CD14-positive monocyte (primary cell): Measurements from ENCODE around the gene NXPH2. TPM values are rescaled to one million over a fixed set of nuclear protein-coding genes. Genes with fewer than 3 reads are reported as not detected.

ENCODE experiments used
- DNase-seq, 3 donors: peaks; one replicate each; pipeline ENCODE4 v3.0.0-alpha.2; 2011 to 2022
- H2AFZ ChIP-seq: 2 replicates; pipeline ENCODE4 v1.6.0; 2012; ENCODE audit warnings: mild to moderate bottlenecking, low read depth, low read length, inconsistent platforms; ENCODE audit not compliant: insufficient read depth, poor library complexity, severe bottlenecking
- H3K27ac ChIP-seq, 2 donors: 1 replicate in 1 of 2; 2 replicates in 1 of 2; pipeline ENCODE4 v1.5.1; 2012 to 2013; ENCODE audit warnings: low read length in 2 of 2, control low read depth in 1 of 2, inconsistent platforms in 1 of 2, low read depth in 1 of 2, mild to moderate bottlenecking in 1 of 2
- H3K27me3 ChIP-seq, 2 donors: one replicate each; pipeline versions ENCODE4 v1.6.0 to v1.6.1; 2011 to 2013; ENCODE audit warnings: low read length in 2 of 2; ENCODE audit not compliant: control insufficient read depth in 2 of 2, insufficient read depth in 2 of 2
- H3K36me3 ChIP-seq, 2 donors: replicated peaks in 1 of 2; 1 replicate in 1 of 2; 2 replicates in 1 of 2; pipeline versions ENCODE4 v1.5.1 to v1.6.1; 2012 to 2013; ENCODE audit warnings: low read length in 2 of 2, control low read depth in 1 of 2, inconsistent platforms in 1 of 2, mild to moderate bottlenecking in 1 of 2; ENCODE audit not compliant: insufficient read depth in 2 of 2, control insufficient read depth in 1 of 2
- H3K4me1 ChIP-seq, 2 donors: 1 replicate in 1 of 2; 2 replicates in 1 of 2; pipeline versions ENCODE4 v1.5.1 to v1.6.1; 2012 to 2013; ENCODE audit warnings: low read length in 2 of 2, control low read depth in 1 of 2, inconsistent platforms in 1 of 2, mild to moderate bottlenecking in 1 of 2, moderate library complexity in 1 of 2; ENCODE audit not compliant: insufficient read depth in 2 of 2, control insufficient read depth in 1 of 2
- H3K4me2 ChIP-seq: replicated peaks from 2 replicates; pipeline ENCODE3; 2012; ENCODE audit warnings: low read length, moderate library complexity, mild to moderate bottlenecking; ENCODE audit not compliant: poor library complexity, severe bottlenecking; ENCODE audit errors: extremely low read depth
- H3K4me3 ChIP-seq, 3 experiments: fragments of 200-600 bp in 1 of 3; sonication (generic) in 1 of 3; replicated peaks in 1 of 3; 1 replicate in 2 of 3; 2 replicates in 1 of 3; pipeline ENCODE4 v1.5.1; 2011 to 2013; ENCODE audit warnings: low read length in 3 of 3, mild to moderate bottlenecking in 3 of 3, control low read depth in 2 of 3, low read depth in 2 of 3, inconsistent platforms in 1 of 3, moderate library complexity in 1 of 3
- H3K79me2 ChIP-seq: 2 replicates; pipeline ENCODE4 v1.6.0; 2012; ENCODE audit warnings: mild to moderate bottlenecking, control low read depth, inconsistent platforms, low read length, moderate library complexity; ENCODE audit not compliant: insufficient read depth
- H3K9ac ChIP-seq: 2 replicates; pipeline ENCODE4 v1.6.0; 2017; ENCODE audit warnings: low read length, mild to moderate bottlenecking; ENCODE audit not compliant: insufficient read depth, poor library complexity, severe bottlenecking
- H3K9me3 ChIP-seq, 2 donors: replicated peaks in 1 of 2; 1 replicate in 1 of 2; 2 replicates in 1 of 2; pipeline versions ENCODE4 v1.5.1 to v1.6.1; 2012 to 2013; ENCODE audit warnings: low read length in 2 of 2, control low read depth in 1 of 2; ENCODE audit not compliant: control insufficient read depth in 1 of 2, insufficient read depth in 1 of 2
- H4K20me1 ChIP-seq: 2 replicates; pipeline ENCODE4 v1.6.0; 2012; ENCODE audit warnings: mild to moderate bottlenecking, low read length, control low read depth, moderate library complexity; ENCODE audit not compliant: insufficient read depth
- H3K27ac Mint-ChIP-seq, 7 donors: one replicate each; pipeline ENCODE4 v1.8.0; 2020; ENCODE audit warnings: mild to moderate bottlenecking in 7 of 7, mixed read lengths in 7 of 7, moderate library complexity in 6 of 7, inconsistent platforms in 2 of 7
- H3K27me3 Mint-ChIP-seq, 3 donors: one replicate each; pipeline ENCODE4 v1.8.0; 2021 to 2022; ENCODE audit warnings: low read depth in 3 of 3, mild to moderate bottlenecking in 3 of 3, mixed read lengths in 3 of 3, moderate library complexity in 3 of 3, inconsistent platforms in 1 of 3
- H3K36me3 Mint-ChIP-seq, 2 donors: one replicate each; pipeline ENCODE4 v1.8.0; 2020; ENCODE audit warnings: mixed read lengths in 2 of 2, inconsistent platforms in 1 of 2, mild to moderate bottlenecking in 1 of 2
- H3K4me1 Mint-ChIP-seq: one replicate; pipeline ENCODE4 v1.8.0; 2020; ENCODE audit warnings: mild to moderate bottlenecking, mixed read lengths
- H3K4me3 Mint-ChIP-seq, 2 donors: one replicate each; pipeline ENCODE4 v1.8.0; 2020; ENCODE audit warnings: mild to moderate bottlenecking in 2 of 2, mixed read lengths in 2 of 2, moderate library complexity in 1 of 2
- H3K9me3 Mint-ChIP-seq, 7 donors: one replicate each; pipeline ENCODE4 v1.8.0; 2020 to 2022; ENCODE audit warnings: mixed read lengths in 7 of 7, mild to moderate bottlenecking in 6 of 7, moderate library complexity in 6 of 7, inconsistent platforms in 2 of 7
- WGBS: methylation state at CpG from one replicate; pipeline ENCODE4 v1.1.5; 2013; ENCODE audit warnings: missing lambda C conversion rate; ENCODE audit not compliant: insufficient coverage; 5-methylcytosine and 5-hydroxymethylcytosine counted together
- intact Hi-C, 2 donors: fragments of 100-400 bp; cut with micrococcal nuclease; formaldehyde crosslinking; loops; one replicate each; pipeline versions ENCODE4 v1.15.0 to v1.15.1; 2023
- polyA plus RNA-seq, 3 donors: library from polyadenylated mRNA; depleted of rRNA in 1 of 3; unstranded in 2 of 3; stranded (reverse) in 1 of 3; fragments of 300-500 nt in 2 of 3; fragments of >200 nt in 1 of 3; fragmentation: Illumina TruSeq in 2 of 3; gene quantifications; 1 replicate in 2 of 3; 2 replicates in 1 of 3; pipeline ENCODE4 v1.2.3, GENCODE V29; 2012 to 2021
- TF ChIP-seq, protein P1 (sequence below): fragments of 200-600 bp; IDR thresholded peaks from one replicate; pipeline ENCODE4 v1.8.0; 2022; ENCODE audit warnings: antibody characterized with exemption, mild to moderate bottlenecking

The NXPH2 gene
- polyA plus RNA-seq, 3 donors = not detected

DNA sequence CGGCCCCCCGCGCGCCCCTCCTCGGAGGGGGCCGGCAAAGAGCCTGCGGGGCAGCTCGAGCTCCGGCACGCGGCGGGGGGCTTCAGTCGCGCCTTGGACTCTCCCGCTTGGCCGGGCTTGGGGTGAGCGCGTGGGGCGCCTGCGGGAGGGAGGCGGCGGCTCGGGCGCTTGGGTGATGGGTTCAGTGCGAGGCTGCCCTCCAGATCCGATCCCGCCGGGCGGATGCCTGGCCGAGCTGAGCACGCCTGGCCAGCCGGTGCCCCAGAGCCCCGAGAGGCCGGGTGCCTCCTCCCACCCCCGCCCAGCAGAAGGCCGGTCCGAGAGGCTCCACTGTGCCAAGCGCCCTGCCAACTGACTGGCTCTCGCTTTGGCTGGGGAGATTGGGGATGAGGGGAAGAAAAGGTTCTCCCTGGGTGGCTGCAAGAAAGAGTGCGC is 273 bp upstream of the NXPH2 start:
- H3K27ac Mint-ChIP-seq = no peak overlapping the region
- no peak overlapping the region for H3K4me3 ChIP-seq

DNA sequence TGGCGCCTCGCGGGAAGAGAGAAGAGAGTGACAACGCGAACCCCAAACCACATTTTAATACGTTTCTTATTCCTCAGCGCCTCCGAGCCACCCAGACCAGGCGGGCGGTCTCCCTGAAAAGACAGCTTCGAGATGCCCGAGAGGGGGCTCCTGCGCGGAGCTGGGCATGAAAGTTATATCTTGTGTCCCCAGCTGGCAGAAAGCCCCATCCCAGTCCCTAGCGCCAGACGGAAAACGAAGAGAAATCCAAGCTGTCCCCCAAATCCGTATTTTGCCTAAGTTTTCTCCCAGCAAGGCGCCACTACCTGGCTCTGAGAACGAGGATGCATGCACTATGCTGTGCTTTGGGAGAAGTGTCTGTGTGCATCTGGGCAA is 797 bp downstream of the NXPH2 start:
- Mint-ChIP-seq H3K36me3 (peaks cover 0 to 3% of the 10 kb centered on the region in 2 donors), H3K9me3 (peaks cover 0 to 9% (median 2%) of the 10 kb centered on the region in 7 donors), H3K4me1 (peaks cover 8% of the 10 kb centered on the region), H3K27ac (no peak overlapping the region), H3K4me3 (peak overlapping the region in 1 of 2 donors; percentile 76), H3K27me3 (peaks cover 50 to 61% (median 52%) of the 10 kb centered on the region in 3 donors)
- intact Hi-C loops = no loop called here
- 2% methylated on average over 13 of the region's 20 CpGs for WGBS
- Histone ChIP-seq H3K4me3 (no peak overlapping the region), H3K9me3 (peaks cover 0 to 12% of the 10 kb centered on the region in 2 donors), H3K4me1 (no peaks in the 10 kb centered on the region), H3K27ac (no peak overlapping the region), H3K9ac (no peak overlapping the region), H3K27me3 (peaks cover 64 to 80% of the 10 kb centered on the region in 2 donors), H3K79me2 (no peaks in the 10 kb centered on the region), H2AFZ (no peak overlapping the region), H4K20me1 (no peaks in the 10 kb centered on the region), H3K4me2 (no peak overlapping the region), H3K36me3 (no peaks in the 10 kb centered on the region)
- TF ChIP-seq, protein P1, sequence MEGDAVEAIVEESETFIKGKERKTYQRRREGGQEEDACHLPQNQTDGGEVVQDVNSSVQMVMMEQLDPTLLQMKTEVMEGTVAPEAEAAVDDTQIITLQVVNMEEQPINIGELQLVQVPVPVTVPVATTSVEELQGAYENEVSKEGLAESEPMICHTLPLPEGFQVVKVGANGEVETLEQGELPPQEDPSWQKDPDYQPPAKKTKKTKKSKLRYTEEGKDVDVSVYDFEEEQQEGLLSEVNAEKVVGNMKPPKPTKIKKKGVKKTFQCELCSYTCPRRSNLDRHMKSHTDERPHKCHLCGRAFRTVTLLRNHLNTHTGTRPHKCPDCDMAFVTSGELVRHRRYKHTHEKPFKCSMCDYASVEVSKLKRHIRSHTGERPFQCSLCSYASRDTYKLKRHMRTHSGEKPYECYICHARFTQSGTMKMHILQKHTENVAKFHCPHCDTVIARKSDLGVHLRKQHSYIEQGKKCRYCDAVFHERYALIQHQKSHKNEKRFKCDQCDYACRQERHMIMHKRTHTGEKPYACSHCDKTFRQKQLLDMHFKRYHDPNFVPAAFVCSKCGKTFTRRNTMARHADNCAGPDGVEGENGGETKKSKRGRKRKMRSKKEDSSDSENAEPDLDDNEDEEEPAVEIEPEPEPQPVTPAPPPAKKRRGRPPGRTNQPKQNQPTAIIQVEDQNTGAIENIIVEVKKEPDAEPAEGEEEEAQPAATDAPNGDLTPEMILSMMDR = no peak
- no peak for DNase-seq

More for the DNA sequence above, 273 bp upstream of the NXPH2 start:
- H3K4me2 ChIP-seq = no peak overlapping the region
- no peak overlapping the region for H3K27ac ChIP-seq
- DNase-seq = no peak
- Mint-ChIP-seq H3K9me3 (peaks cover 0 to 9% (median 2%) of the 10 kb centered on the region in 7 donors), H3K4me1 (peaks cover 8% of the 10 kb centered on the region), H3K36me3 (peaks cover 0 to 3% of the 10 kb centered on the region in 2 donors), H3K4me3 (peak overlapping the region in 1 of 2 donors; percentile 66), H3K27me3 (peaks cover 50 to 60% (median 52%) of the 10 kb centered on the region in 3 donors)
- H3K36me3 ChIP-seq = no peaks in the 10 kb centered on the region
- TF ChIP-seq, protein P1 = no peak
- peaks cover 64 to 71% of the 10 kb centered on the region in 2 donors for H3K27me3 ChIP-seq
- H4K20me1 ChIP-seq = no peaks in the 10 kb centered on the region
- no peak overlapping the region for H3K9ac ChIP-seq
- no peak overlapping the region for H2AFZ ChIP-seq
- WGBS = 4% methylated on average over 33 of the region's 40 CpGs
- no peaks in the 10 kb centered on the region for H3K79me2 ChIP-seq
- H3K9me3 ChIP-seq = peaks cover 0 to 12% of the 10 kb centered on the region in 2 donors
- H3K4me1 ChIP-seq = no peaks in the 10 kb centered on the region
- intact Hi-C loops = no loop called here
